GM04504 (cell line): ENCODE results near the gene ARID1B.
"Not testable (repeated sequence)": the region's sequence is repeated elsewhere in the genome, so short reads cannot be mapped to it uniquely, and the experiment has no call there.

Source experiments
- DNase-seq: peaks from one replicate; pipeline ENCODE4 v3.0.0-alpha.2; 2012; ENCODE audit warnings: low read depth

The ARID1B gene

DNA sequence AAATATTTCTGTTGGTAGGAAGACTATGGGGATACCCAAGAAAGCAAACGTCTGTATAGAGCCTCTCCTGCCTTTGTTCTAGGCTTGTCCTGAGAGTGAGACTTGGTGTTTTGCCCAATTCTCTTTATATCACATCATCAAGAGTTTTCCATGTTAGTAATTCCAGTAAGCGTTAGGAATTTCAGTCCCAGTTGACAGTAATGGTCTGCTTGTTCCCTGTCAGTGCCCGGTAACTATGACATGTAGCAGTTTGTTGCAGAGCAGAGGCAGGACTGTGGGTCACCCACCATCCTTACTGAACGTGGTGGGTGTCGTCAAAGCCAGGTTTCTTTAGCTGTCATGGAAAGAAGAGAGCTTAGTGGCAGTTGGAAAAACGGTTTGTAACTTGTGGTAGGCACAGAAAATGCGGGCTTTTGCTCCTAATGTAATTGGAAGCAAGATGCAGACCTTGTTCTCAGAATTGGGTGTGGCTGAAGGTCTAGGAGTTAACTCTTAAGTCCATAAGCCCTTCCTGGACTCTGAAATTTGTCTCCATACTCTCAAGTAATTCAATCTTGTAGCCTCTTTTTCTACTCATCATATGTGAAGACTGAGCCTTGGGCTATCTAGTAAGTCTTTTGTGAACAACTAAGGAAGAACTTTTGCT lies 357.3 kb downstream of the ARID1B start:
- no peak for DNase-seq

DNA sequence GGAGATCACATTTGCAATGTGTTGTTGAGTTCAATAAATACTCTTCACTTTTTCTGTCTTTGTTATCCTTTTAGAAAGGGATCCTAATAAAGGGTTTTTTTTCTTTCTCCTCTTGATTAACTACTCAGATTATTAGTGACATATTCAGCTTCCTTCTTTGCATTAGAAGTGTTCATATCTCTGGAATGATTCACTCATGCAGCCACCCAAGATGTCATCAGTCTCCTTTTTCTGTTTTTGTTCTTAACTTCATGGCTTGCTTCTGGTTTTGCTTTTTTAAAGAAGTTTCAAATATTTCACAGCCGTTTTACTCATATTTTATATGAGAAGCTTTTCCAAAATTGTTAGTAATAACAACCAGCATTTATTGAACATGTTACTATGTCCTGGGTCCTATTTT lies 358.5 kb downstream of the ARID1B start:
- no peak for DNase-seq

DNA sequence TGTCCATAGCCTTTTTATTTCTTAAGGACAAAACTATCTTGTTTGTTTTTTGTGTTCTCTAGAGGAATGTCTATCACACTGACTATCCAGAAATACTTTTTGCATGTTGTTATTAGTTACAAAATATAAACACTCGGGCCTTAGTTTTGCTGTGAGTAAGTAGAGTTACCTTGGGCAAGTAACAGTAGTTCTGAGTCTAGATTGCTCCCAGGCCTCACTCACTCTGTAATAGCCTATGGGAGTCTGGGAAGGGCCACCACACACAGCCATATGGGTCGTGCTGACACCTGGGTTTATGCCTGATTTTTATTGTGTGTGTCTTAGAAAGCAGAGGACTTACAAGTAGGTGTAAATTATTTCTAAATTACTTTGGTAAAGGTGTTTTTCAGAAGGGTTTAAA lies 360.3 kb downstream of the ARID1B start:
- DNase-seq, result no peak

DNA sequence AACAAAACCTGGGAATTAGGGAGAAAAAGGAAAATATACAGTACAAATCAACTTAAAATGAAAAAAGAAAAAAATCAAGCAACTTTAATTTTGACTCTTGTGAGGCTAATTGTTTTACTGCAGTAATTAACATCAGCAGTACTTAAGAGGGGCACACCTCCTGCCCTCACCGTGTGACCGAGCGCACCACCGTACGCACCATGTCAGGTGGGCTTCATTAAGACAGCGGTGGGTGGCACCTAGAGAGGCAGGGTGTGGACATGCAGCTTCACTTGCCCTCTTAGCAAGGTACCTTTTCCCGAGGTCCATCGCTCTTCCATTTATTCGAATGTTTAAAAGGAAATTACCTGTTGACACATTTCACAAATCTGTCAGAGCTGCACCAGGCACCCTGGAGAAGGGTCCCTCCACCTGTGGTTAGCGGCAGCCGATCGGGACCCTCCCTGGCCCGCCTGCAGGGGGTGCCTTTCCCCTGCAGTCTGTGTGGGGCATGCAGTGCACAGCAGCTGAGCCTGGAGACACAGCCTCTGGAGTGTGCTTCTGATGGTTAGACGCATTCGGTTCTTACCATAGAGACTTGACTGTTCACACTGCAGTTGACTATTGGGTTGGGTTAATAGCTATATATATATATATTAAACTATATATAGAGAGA lies 362.0 kb downstream of the ARID1B start:
- no peak for DNase-seq

DNA sequence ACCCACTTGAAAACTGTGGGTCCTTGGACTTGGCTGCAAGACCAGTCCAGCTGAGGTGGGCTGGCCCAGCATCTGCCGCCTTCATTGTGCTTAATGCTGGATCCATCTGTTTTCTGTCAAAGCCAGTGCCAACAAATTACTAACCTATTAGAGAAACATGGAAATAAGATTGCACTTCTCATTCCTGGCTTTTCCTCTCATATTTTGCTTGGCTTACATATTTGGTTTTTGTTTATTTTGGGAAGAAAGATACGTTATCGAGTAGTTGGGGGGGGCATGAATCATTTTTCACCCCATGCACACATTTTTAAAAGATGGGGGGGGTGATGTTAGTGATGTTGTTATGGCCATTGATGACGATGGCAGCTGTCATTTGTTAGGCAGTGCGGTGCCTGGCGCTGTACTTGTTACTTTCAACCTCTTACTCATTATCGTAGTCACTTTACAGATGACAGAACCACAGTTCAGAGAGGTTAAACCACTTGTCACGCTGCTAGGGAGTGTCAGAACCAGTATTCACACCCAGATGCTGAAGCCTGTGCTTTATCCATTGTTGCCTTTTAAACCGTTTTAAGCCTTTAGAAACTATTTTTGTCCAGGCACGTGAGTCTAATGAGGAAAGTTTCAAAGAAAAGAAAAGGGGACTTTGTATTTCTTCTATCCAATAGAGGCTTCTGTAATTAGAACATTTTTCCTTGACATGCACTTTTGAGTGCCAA lies 366.2 kb downstream of the ARID1B start:
- DNase-seq, result peak; percentile 31

DNA sequence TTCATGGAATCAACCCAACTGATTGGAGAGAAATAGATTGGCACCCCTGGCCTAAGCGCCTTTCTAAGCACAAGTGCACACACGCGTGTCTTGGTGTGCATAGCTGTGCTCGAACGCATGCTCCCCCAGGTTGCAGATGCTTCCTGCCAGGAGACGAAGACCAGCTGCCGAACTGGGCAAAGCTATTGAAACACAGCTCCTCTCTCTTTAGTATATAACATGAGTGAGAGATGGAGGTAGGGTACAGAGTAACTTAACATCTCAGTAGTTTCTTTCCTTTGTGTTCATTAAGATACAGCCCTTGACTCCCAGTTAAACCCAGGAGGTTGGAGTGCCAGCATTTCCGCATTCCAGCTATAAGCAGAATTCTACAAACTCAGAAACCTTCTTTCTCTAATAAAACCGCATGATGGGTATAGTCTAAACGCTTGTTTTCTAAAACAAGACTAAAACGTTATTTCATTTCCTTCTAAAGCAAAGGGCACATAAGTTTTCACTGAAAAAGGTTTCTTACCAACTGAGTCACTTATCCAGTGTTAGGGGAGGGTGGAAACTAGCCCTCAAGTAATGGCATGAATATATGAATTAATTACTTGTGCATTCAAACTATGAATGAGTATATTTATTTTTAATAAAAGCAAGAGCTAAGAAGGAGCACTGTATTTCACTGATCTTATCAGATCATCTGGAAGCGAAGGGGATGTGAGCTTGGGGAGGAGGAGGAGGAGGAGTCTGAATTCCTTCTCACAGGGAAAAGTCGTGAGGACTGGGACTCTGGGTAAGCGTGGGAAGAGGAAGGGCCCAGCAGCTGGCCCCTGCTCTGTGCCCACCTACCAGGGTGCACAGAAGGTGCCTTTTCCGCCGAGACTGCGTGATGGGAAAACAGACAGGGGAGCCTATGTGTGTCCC lies 367.0 kb downstream of the ARID1B start:
- no peak for DNase-seq

DNA sequence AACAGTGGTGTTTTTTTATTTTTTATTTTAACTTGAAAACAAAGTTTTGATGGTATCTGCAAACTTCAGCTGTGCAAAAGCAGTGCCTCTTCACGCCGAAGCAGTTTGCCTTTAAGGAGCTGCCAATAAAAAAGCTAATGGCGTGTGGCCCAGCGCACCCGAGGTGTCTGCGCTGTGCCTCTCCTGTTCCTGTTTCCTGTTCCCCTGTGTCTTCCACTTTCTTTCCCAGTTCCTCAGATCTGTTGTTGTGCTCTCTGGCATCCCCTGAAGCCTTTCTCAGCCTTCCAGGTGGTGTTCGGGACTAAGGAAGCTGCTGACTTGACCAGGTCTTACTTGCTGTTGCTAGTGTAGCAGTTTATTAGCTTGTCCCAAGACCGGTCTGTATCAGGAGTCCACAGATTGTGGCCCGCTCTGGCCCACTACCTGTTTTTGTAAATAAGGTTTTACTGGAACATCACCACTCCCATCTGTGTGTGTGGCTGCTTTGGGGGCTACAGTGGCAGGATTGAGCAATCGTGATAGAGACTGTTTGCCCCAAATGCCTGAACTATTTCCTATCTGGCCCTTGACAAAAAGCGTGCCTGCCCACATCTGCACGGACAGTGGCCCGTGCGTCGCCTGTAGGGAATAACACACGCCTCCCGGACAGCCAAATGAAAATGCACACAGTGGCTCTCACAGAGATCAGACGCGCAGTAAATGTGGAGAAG lies 367.8 kb downstream of the ARID1B start:
- no peak for DNase-seq

DNA sequence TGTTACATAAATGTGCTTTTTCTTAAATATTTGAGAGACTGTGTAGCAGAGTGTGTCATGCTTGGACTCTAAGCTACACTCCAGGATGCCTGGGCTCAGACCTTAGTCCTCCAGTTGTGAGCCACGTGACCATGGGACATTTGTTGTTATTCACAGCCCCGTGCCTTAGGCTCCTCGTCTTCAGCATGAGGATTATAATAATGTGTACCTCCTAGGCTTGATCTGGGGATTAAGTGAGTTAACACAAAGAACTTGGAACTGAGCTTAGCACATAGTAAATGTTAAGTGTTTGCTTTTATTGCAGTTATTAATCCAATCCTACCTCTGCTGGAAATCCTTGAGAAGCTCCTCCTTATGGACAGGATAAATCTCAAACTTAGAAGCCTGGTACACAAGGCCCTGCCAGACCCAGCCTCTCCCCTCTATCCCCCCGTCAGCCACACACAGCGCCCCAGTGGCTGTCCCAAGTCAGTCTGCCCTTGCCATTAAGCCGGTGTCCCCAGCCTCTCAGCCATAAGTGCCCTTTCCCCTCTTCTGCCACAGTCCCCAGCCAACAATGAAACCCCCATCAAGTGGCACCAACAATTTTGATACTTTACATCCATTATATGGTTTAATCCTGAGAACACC lies 368.6 kb downstream of the ARID1B start:
- no peak for DNase-seq

DNA sequence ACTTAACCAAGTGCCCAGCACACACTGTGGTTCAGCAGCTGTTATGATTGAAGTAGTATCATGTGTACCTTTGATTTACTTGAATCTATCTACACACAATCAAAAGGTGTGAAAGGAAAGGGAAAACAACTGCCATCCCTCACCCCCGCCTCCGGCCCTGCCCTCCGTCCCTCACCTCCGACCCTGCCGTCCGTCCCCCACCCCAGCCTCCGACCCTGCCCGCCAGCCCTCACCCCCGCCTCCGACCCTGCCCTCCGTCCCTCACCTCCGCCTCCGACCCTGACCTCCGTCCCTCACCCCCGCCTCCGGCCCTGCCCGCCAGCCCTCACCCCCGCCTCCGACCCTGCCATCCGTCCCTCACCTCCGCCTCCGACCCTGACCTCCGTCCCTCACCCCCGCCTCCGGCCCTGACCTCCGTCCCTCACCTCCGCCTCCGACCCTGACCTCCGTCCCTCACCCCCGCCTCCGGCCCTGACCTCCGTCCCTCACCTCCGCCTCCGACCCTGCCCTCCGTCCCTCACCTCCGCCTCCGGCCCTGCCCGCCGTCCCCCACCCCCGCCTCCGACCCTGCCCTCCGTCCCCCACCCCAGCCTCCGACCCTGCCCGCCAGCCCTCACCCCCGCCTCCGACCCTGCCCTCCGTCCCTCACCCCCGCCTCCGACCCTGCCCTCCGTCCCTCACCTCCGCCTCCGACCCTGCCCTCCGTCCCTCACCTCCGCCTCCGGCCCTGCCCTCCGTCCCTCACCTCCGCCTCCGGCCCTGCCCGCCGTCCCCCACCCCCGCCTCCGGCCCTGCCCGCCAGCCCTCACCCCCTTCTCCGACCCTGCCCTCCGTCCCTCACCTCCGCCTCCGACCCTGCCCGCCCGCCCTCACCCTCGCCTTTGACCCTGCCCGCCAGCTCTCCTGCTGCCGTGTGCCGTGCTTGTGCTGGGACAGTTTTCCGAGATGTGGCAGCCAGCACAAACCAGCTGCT lies 370.2 kb downstream of the ARID1B start:
- DNase-seq, result not testable (repeated sequence)

DNA sequence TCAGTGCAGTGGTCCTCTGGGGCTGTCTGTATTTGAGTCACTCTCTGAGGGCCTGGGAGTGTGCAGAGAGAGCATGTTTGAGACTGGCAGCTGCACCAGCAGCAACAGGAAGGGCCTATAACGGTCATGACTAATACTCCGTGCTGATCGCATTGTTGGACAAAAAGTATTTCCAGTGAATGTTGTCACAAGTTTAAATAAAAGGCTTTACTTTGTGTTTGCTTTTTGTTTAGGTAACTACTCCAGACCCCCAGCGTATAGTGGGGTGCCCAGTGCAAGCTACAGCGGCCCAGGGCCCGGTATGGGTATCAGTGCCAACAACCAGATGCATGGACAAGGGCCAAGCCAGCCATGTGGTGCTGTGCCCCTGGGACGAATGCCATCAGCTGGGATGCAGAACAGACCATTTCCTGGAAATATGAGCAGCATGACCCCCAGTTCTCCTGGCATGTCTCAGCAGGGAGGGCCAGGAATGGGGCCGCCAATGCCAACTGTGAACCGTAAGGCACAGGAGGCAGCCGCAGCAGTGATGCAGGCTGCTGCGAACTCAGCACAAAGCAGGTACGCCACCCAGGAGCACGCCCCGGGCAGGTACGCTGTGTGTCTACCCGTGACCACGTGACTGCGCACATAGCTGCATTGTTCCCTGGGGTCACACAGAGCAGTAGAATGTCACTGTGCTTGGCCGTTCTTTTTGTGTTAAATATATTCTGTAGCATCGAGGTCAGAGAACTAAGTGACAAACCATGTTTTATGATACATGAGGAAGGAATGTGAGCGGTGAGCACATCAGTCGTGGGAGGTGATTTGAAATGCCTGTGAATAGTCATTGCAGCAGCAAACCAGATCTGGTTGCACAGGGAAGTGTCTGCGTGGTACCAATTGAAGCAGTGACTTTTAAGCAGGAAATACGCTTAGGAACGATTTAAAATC lies 371.5 kb downstream of the ARID1B start:
- DNase-seq, result peak; percentile 76

DNA sequence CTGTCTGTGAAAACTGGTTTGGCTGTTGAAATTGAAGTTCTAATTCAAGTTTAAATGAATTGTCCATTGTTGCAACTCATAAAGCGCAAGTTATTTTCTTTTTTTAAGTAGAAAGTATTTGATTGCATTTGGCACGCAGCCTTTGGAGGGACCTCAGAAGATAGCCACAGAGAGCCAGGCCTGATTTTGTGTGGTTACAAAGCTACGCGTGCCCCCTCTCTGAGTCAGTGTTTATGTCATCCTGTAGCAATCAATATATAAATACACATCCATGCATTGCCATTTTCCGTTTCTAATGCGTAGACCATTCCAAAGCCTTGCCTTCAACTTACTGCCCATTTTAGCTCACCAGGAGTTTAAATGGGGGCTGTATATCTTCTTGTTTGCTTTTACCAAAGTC lies 372.9 kb downstream of the ARID1B start:
- no peak for DNase-seq

DNA sequence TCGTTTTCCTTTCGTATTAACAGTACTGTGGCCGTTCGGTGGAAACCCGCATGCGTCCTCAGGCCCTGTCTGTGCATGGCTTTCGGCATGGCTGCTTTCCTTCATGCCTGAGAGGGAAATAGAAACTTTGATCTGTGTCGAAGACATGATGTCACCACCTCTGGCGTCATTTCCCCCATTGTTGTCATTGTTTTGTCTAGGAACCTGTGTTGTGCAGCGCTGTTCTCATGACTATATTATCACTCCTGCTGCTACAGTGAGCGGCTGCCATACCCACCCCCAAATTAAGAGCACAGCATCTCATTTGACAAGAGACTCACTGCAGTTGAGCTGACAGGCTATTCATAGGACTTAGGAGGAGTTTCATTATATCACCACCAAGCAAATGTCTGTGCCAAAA lies 373.9 kb downstream of the ARID1B start:
- no peak for DNase-seq

DNA sequence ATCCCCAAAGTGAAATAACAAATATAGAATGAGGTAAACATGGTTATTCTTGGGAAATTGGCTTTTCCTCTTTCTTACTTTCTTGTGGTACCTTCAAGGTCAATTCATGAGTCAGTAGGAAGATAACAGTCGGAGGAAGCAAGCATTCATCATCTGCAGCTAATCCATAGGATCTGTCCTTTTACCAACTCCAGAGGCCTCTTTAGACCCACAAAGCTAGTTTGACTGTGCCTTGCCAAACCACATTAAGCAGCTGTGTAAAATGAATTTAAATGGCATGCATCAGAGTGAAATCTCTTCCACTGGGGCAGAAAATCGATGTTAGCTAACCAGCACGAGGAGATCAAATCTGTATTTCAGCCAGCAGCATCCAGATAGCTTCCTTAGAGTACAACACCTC lies 374.8 kb downstream of the ARID1B start:
- no peak for DNase-seq

DNA sequence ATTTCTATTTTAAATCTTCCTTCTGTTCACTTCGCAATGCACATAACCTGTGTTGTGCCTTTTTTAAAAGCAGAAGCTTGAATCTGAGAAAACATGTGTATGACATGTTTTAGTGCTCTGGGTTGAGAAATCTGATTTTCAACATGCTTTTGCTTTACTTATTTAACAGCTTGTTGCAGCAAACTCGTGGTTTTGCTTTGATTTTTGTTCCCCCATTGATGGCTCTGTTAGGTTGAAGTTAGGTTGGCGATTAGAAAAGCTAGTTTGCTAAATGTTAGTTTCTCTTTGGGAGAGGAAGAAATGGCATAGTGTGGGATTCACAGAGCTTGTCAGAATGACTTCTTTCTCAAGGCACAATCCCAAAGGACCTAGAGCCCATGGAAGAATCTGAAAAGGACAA lies 375.4 kb downstream of the ARID1B start:
- DNase-seq, result no peak

DNA sequence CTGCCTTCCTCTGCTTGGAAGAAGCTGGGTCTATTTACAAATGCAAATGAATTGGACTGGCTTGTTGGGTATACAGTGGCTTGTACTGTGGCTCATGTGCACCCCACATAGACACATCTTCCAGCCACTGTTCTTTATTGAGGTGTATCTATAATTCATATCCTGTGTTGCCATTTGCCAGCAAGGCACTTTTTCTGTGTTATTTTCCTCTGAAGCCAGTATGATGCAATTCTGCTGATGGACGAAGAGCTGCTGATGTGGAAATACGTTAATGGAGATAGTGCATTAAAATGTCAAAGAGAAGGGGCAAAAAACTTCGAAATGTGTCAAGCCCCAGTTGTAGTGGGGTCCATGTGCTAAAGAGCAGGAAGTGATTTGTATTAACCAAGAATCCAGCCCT lies 378.6 kb downstream of the ARID1B start:
- DNase-seq, result no peak

DNA sequence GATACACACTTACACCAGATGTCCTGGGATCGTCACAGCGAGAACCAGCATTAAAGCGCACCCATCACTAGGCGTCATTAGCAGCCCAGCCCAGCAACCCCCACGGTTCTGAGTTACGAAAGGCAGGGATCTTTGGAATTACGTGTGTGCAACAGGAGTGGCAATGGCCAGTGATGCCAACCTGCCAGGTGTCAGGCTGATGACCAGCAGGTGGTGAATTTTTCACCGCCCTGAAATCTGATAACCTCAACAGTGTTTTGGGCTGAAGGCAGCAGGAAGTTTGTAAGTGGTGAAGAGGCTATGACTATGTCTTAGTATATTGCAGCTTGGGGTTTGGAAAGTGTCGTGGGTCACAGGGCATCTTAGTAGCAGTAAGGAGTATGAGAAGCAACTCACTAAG lies 380.1 kb downstream of the ARID1B start:
- no peak for DNase-seq

DNA sequence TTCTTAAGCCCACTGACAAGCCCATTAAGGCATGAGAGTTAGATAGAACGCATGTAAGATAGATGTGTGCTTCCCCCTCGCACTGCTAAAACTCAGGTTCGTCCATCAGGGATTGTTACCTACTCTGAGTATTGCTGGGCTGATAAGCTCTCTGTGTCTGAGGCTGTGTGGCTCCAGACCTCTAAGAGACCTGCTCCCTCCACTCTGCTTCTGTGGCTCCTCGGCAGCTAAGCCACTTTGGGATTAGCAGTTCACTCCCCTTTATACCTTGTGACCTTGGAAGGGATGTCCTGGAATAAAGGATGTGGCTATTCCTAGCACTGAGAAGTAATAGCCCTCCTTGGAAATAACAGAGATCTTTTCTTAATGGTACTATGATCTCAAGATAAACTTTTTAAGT lies 381.3 kb downstream of the ARID1B start:
- DNase-seq, result no peak

DNA sequence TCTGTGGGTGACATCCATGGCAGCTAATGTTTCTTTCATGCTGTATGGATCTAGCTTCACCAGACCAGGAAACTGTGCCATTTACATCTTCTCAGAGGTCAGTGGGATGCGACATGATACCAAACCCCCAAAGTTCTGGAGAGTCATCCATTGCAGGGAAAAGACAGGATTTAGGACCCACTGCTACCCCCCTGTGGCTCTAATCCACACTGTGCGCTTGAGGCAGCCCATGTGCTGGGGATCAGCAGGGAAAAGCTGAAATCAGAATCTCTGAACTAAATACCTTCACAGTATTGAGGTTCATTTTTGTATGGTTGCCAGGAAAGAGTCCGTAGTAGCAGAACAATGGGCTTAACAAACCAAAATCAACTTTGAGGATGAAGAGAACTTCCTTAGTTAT lies 381.7 kb downstream of the ARID1B start:
- DNase-seq, result no peak

DNA sequence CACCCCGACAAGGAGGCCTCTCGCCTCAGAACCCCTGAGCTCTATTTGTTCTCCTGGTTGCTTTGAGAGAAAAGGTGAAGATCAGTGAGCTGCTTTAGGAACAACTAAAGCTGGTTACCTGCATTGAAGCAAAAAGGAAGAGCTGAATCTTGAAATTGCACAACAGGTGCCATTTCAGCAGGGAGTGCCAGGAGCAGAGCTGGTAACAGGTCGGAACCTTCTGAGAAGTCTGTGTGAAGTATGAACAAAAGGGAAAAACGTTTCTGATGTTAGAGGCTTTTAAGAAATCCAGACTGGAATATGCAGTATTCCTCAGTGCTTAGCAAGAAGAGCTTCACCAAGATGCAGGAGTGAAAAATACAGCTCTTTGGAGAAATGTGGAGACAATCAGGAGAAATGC lies 382.2 kb downstream of the ARID1B start:
- DNase-seq, result no peak
